ENCODE results near the gene FARP2.
A peak's percentile ranks its signal among the peaks of the same experiment; 100 is the strongest.
"Not testable (repeated sequence)": the region's sequence is repeated elsewhere in the genome, so short reads cannot be mapped to it uniquely, and the experiment has no call there.

Gene FARP2

DNA sequence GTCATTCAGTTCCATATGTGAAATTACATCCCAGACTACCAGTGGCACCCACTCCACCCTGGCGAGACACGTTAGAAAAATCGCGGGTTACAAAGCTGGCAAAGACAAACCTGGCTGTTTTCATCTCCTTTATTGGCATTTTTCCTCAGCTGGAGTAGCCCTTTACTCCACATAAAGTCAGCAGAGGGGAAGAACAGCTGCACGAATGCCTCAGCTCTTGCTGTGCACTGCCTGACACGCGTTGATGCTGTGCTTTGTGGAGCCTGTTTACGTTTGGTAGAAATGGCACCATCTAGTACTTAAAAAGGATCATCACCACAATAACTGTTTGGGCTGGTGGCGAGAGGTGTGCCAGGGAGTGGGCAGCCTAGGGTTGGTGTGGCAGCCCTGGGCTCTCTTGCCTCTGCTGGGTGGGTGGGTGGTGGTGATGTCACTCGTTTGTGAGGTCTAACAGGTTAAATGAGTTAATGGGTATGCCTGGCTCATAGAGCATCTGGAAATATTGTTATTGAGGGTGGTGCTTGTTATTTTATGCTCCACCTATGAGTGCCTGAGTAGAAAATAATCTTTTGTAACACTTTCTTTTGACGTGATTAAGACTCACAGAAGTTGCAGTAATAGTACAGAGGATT is 16.4 kb downstream of the FARP2 start:
- DNase-seq: no peak

DNA sequence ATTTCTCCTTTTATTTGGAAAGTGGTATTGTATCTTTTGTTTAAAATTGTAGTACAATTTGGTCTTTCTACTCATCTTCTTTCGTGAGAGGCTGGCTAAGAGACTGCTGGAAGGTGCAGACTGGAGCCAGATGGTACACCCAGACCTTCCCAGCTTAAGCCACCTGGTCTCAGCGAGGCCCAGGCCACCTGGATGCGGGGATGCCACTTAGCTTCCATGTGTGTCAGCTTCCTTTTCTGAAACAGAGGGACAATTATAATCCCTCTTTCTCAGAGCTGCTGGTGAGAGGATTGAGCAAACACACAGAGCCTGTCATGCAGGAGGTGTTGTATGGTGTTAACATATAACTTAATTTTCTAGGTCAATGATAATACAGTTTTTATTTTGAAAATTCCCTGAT is 17.4 kb downstream of the FARP2 start:
- no peak for DNase-seq

DNA sequence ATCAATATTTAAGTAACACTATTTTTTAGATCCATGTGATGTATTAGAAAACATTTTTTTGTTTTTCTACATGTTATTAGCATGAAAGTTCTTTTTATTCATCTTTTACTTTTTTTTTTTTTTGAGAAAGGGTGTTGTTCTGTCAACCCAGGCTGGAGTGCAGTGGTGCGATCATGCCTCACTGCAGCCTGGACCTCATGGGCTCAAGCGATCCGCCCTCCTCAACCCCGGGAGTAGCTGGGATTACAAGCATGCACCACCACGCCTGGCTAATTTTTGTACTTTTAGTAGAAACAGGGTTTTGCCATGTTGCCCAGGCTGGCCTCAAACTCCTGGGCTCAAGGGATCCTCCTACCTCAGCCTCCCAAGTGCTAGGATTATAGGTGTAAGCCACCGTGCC is 17.8 kb downstream of the FARP2 start:
- not testable (repeated sequence) for DNase-seq

DNA sequence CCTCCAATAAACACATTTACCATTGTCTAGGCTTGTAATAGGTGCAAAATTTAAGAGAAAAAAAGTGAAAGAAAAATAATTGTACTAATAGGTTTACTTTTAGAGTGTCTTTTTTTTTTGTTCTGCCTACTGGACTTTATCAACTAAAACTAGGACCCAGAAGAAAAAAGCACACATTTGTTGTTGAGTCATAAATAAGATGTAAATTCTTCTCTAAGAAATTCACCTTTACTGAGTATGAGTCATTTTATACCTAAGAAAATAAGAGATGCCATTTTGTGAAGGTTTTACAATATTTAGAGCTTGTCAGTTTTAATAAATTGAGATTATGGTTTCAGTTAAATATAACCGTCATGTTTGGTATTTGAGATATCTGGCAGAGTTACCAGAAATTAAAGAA is 19.2 kb downstream of the FARP2 start:
- no peak for DNase-seq

DNA sequence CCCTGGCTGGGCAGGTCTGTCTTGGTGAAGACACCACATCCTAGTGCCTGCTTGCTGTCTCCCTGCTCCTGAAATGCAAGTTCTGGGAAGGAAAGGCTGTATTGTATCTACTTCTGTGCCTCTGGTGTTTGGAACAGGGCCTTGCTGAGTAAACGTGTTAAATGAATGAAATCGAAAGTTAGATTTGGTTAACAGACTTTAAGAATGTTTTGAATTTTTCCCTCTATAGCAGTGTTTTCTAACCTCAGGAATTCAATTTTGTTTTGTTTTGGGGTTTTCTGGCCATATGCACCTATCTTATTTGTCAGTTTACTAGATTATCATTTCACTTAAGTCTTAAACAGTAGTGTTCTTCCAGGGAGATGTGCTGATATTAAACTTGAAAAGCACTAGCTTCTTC is 20.7 kb downstream of the FARP2 start:
- no peak for DNase-seq

DNA sequence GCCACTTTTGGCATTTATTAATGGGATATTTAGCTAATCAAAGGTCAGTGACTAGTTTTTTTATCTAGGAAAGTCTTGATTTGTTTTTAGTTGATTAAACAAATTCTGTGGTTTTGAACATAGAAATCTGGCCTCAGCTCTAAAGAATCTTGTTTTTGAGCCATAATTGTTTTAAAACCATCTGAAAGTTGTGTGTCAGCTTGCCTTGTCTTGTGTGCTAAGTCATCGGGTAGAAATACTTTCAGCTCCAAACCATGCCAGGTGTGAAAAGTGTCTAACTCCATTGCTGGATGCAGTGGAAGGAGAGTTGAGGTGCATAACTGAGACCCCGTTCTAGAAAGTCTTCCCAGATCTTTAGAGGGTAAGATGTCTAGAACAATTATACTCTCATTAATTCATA is 22.7 kb downstream of the FARP2 start:
- no peak for DNase-seq

DNA sequence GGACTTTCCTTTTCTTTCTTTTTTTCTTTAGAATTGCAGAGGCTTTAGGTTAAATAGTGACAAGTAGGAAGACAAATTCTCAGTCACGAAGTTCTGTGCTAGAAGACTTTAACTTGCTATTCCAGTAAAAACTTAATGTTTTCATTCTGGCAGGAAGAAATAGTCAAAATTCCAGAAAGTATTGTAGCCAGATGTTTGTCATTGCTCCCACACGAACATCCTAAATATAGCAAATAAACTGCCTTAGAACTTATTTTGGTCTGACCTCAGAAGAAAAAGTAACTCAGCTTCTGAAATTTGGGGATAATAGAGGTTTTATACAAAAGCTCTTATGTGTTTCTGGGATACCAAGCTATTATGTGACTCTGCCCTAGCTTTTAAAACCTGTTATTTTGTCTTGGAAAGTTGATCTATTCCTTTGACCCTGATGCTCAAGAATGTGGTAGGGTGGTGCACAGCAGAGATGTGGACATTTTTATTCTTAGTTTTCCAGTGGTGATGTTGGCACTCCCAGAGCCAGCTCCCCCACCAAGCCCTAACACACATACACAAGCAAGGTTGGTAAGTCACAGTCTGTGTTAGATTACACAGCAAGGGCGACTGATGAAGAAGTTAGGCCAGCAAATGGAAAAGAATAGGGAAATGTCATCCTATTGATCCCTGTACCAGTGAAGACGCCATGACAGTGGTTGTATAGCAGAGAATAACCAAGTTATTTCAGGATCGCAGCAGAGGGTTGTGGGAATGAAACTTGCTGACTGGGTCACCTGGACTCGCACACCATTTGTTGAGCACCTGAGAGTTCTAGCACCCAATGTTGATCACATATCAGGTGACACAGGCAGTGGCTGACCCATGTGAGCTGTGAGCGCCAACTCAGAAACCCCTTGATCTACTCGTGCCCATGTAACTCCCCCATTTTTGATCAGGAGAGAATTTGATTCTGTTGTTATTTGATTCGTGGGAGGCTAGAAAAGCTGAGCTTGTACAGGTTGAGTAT is 23.7 kb downstream of the FARP2 start:
- DNase-seq: no peak

DNA sequence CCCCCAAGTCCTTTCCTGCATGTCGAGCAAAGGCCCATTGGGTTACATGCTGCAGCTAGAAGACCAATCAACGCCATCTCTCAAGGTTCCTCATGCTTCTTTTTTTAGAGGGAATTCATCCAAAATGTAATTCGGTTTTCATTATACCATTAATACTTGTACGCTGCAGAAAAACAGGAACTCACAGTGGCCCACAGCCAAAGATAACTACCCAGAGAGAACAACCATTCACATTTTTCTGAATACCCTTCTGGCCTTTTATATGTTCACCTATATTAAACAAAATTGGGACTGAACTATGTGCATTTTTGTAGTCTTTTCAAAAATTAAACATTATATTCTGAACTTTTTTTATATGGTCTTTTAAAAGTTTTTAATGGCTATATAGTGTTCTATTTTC is 25.8 kb downstream of the FARP2 start:
- no peak for DNase-seq

DNA sequence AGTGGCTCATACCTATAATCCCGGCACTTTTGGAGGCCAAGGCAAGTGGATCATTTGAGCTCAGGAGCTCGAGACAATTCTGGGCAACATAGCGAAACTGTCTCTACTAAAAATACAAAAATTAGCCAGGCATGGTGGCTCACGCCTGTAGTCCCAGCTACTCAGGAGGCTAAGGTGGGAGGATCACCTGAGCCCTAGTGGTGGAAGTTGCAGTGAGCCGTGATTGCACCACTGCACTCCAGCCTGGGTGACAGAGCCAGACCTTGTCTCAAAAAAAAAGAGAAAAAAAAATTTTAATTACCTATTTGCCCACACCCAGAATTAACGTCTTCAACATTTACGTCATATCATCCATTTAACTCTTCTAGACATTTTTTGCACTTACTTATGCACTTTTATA is 29.4 kb downstream of the FARP2 start:
- not testable (repeated sequence) for DNase-seq

DNA sequence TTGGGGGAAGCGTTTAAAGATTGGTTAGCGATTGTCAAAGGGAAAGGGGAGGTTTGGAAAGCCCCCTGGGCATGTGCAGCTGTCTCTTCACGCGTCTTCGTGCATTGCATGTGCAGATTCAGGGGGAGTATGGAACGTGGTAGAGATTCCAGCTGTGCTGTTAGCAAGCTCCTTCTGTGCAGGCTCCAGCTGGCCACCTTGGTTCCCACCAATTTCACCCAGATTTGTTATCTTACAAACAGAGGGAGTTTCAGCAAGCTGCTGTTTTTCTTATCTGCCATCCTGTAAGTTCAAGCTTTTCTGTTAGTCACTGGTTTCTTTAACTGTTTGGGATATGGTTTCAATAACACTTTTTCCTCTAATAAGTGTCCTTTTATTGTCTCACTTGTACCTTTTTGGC is 30.4 kb downstream of the FARP2 start:
- DNase-seq: no peak

DNA sequence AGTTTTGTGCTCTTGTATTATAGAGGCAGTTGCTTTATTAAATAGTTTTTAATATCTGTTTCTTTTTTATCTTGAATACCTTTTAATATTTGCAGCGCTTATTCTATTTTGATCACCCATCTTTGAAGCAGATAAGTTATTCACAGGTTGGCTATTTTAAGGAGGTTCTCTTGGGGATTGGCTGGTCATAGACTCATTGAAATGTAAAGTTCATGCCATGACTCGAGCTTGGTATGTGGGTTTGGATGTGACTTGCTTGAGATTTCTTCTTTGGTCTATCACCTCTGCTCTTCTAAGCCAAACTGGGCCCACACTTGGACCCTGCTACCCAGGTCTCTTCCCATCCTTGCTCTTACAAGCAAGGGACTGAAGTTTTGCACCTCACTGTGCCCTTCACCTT is 33.6 kb downstream of the FARP2 start:
- DNase-seq: no peak

DNA sequence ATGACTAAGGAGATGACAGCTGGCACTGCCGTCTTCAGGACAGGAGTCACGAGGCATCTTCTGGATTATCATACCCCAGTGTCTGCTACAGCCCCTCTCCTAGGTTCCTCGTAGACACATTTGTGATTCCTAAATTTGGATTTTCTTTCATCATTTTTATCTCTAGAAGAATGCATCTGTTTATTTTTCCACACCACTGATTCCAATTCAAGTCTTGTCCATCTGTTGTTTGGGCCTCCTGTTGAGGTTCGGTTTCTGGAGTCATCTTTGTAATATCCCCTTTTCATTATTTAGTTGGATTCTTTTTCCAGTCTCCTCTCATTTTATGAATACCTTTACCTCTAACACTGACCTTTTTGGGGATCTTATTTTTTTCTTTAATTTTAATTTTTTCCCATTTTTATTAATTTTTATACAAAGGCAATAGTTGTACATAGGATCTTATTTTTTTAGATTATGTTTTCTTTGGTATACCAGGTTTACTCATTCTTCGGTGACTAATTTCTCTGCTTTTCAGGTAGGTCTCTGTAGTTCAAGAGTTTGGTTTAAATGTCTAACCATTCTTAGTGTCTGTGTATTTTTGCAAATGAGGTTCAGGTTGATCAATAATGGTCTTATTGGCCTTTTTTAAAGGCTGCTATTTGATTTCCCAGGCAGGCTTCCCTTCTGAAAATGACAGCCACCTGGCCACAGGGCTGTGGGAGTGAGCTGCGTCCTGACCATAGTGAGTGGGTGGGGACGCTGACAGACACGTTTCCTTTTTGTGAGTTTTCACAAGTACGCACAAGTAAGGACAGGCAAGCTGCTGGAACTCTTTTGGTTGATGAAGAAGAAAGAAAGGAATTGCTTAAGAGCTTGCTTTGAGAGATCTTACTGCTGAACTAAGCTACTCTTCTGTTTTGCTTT is 34.5 kb downstream of the FARP2 start:
- DNase-seq: no peak

DNA sequence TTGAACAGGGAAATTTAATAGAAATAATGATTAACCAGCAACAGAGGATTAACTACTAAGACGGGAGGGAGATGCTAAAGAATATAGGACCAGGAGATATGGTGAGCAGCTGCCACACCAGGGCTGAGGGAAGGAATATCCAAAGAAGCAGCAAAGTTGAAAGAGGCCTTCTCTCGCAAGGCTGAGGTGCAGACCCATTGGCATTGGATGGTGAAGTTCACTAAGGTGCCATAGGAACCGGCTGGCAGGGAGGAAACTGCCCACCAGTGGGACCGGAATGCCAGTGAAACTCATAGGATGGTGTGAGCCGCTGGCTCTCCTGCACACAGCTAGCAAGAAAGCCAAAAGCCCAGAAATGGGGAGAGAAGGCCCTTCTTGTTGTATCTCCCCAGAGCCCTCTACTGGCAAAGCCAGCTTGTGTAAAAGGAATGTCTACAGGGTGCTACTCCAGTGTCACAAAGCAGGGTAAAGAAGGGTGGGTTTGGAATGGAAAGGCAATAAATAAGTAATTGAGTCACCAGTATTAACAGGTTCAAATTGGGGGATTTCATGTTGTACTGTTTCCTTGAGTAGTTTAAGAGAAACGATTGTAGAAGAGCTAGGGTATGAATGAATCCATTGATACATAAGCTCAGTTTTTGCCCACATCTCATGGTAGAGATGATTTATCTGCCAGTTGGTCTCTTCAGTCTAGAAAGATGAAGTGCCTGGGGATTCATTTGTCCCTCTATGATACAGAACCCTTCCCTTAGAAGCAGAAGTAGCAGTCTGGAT is 36.0 kb downstream of the FARP2 start:
- peak in 1 of 2 donors; percentile 43 for DNase-seq

DNA sequence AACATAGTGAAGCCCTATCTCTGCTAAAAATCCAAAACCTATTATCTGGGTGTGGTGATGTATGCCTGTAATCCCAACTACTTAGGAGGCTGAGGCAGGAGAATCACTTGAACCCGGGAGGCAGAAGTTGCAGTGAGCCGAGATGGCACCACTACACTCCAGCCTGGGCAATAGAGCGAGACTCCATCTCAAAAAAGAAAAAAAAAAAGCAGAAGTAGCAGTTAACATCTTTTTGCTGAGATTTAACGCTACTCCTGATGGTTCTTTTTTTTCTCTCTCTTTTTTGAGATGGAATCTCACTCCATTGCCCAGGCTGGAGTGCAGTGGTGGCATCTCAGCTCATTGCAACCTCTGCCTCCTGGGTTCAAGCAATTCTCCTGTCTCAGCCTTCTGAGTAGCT is 36.7 kb downstream of the FARP2 start:
- not testable (repeated sequence) for DNase-seq

DNA sequence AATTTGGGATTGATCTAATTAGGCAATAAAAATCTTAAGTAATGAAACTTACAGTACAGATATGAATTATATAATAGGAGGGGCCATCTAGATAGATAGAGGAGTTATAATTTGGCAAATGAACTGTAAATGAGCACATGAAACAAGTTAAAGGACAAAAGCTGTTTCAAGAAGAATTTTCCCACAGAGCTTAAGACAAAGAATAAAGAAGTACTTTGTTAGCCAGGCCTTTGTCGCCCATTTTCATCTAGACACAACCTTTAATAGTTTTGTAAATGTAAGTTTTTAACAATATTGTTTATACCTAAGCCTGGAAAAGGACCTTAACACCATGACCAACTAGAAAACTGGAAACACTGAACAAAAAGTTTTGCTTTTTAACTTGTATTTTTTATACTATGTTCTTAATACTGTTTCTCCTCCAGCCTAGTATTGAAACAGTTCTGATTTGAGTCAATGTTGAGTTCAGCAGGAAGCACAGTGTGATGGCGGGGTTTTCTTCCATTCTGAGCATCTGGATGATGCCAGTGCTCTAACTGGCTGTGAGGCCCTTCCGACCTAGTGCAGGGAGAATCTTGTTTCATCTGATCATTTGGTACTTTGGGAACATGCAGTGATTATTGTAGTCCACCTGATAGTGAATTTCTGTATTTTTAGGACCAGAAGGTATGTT is 37.6 kb downstream of the FARP2 start:
- DNase-seq: peak in 1 of 2 donors; percentile 18

DNA sequence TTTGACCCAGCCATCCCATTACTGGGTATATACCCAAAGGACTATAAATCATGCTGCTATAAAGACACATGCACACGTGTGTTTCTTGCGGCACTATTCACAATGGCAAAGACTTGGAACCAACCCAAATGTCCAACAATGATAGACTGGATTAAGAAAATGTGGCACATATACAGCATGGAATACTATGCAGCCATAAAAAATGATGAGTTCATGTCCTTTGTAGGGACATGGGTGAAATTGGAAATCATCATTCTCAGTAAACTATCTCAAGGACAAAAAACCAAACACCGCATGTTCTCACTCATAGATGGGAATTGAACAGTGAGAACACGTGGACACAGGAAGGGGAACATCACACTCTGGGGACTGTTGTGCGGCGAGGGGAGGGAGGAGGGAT is 40.7 kb downstream of the FARP2 start:
- not testable (repeated sequence) for DNase-seq

DNA sequence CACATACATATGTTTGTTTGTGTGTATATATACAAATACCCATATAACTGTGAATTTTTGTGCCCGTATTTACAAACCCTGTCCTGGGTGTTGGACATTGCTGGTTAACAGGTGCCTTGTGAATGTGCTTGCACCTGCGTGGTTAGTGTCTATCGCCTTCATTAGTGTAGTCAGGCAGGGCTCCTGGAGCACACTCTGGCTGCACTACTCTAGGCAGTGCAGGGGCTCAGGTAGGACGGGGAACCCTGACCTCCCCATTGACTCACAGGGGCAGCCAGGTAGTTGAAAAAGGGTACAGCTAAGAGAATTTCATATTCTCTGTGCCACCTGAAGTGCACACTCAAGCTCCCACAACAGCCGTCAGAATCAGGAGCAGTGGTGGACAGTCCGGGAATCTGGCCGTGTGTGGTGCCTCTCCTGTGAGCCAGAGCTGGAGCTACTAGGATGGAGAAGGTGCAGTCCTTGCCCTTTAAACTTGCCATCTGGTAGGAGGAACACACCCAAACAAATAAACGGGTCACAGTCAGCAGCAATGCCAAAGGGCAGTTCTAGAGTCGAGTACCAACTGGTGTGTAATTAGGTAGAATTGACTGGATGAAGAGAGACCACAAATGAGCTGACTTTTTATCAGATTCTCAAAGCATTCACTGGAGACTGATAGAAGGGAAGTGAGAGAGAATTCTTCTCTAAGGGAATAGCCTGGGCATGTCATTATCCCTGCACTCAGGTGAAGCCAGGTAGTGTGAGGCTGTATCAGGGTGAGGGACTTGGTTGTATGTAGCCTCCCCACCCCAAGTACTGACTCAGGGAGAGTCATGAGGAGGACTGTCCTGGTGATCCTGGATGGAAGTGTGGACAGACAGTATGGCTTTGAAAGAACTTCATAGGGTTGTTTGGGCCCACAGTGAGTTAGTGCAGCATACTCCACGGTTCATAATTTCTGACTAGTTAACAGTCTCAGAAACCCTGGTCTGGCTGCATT is 44.1 kb downstream of the FARP2 start:
- no peak for DNase-seq

DNA sequence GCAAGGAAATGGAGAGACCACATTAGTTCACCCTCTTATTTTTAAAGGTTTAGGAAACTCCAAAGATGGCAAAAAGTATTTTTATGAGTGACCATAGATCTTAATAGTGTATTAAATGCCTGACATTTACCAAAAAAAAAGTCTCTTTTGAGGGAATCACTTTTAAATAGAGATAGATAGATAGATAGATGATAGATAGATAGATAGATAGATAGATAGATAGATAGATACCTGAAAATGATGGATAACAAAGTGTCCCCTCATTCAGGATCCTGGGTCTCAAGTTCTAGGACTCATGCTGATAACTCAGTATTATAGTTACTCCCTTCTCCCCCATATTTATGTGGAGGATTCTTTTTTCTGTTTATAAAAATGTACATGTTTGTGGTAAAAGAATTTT is 52.8 kb downstream of the FARP2 start:
- no peak for DNase-seq

DNA sequence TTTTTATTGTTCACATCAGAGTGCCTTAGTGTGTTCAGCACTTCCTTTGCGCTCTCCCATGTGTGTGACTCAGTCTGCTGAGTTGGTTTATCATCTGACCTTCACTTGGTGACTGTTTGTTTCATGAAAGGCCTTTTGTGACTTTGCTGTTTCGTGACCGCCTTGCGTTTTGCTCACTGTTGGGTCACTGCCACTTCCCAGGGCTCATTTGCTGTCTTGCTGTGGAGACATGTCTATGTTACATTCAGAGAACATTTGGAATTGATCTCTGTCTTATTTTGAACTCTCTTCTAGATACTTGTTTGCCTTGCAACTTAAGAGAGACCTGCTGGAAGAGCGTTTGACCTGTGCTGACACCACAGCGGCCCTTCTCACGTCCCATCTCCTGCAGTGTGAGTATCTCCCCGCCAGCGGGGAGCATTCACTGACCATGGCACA is 54.7 kb downstream of the FARP2 start:
- DNase-seq: peak; percentile 59 to 81

DNA sequence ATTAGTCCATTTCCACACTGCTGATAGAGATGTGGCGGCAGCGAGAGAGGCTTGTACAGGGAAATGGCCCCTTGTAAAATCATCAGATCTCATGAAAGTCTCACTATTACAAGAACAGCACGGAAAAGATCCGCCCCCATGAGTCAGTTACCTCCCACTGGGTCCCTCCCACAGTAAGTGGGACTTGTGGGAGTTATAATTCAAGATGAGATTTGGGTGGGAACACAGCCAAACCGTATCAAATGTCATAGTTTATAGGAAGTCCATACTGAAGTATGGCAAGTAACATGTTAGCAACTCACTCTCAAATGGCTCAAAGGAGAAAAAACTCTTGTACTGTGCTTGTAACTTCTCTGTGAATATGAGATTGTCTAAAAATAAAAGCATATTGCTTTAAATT is 56.1 kb downstream of the FARP2 start:
- no peak for DNase-seq

Data from hippocampal formation (tissue), 2 donors.